AG04450 (cell line): ENCODE measurements around the gene PDXP. TPM values are rescaled to one million over a fixed set of nuclear protein-coding genes. Genes with fewer than 3 reads are reported as not detected.

Experiments used
- CTCF ChIA-PET: fragments of 300-600, 350-600 bp; formaldehyde crosslinking; extraction: SDS; loops from one replicate; lab custom pipeline; 2022; ENCODE audit warnings: antibody characterized with exemption, inconsistent platforms; lab: Charles Lee
- POLR2A ChIA-PET: fragments of 350-600 bp; formaldehyde crosslinking; extraction: SDS; loops from one replicate; lab custom pipeline; 2021; ENCODE audit warnings: antibody characterized with exemption, inconsistent platforms; lab: Yijun Ruan, JAX
- DNase-seq: peaks from one replicate; pipeline ENCODE4 v3.0.0-alpha.2; 2011; ENCODE audit warnings: low read depth, low spot score
- H3K27ac ChIP-seq: one replicate; pipeline ENCODE4 v1.5.1; 2012; ENCODE audit warnings: low read depth, low read length, control low read depth
- H3K27me3 ChIP-seq: one replicate; pipeline ENCODE4 v1.6.0; 2012; ENCODE audit warnings: low read length; ENCODE audit not compliant: control insufficient read depth, insufficient read depth
- H3K4me3 ChIP-seq: 2 replicates; pipeline ENCODE4 v1.5.1; 2011; ENCODE audit warnings: mild to moderate bottlenecking, low read depth, low read length, control low read depth
- H3K9me3 ChIP-seq: 2 replicates; pipeline ENCODE4 v1.5.1; 2012; ENCODE audit warnings: low read length; ENCODE audit not compliant: control insufficient read depth, insufficient read depth
- CTCF ChIP-seq: IDR thresholded peaks from 2 replicates; pipeline ENCODE4 v1.5.1; 2011; ENCODE audit warnings: low read depth, low read length, control low read depth, inconsistent platforms
- polyA plus RNA-seq: library from polyadenylated mRNA; depleted of rRNA; stranded (reverse); fragments of >200 nt; gene quantifications from 2 replicates; pipeline ENCODE4 v1.2.3, GENCODE V29; 2011

The PDXP gene
- polyA plus RNA-seq, 1 experiment, result 11.7 TPM

DNA sequence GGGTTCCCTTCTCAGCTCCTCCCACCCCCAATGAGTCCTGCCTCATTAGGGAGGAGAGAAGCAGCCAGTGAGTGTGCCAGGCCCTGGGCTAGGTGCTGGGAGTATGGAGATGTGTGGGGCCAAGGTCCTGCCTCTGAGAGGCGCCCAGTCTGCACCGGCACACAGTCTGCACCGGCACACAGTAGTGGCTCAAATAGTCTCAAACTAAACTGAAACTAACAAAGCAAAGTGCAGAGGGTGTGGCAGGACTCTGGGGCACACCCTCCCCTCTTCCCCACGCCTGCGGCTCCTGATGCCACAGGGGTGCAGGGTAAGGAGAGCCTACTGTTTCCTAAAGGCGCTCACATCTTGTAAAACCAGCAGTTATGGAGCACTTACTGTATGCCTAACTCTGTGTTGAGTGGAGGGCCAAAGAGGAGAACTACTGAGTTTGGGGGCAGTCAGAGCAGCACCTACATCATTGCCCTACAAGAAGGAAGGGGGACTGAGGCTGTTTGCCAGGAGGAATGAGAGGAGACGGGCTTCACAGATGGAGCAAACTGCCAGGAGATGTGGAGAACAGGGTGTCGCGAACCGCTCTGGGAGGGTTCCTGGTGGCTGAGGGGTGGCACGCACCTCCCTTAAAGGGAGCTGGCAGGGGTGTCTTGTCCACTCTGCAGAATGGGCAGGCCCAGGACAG lies 20.0 kb upstream of the PDXP start:
- no peak overlapping the region for H3K27ac ChIP-seq
- DNase-seq, result no peak
- TF ChIP-seq CTCF, result no peak
- no peaks in the 10 kb centered on the region for H3K9me3 ChIP-seq
- CTCF ChIA-PET, result interaction anchor here (1.4 to 1.5 kb wide), 2 partner anchors 15 to 43 kb away, joined by 3 to 4 read pairs; no protein-coding TSS in a partner anchor
- H3K4me3 ChIP-seq, result peak overlapping the region; percentile 88
- no peaks in the 10 kb centered on the region for H3K27me3 ChIP-seq
- POLR2A ChIA-PET, result no interaction called here

DNA sequence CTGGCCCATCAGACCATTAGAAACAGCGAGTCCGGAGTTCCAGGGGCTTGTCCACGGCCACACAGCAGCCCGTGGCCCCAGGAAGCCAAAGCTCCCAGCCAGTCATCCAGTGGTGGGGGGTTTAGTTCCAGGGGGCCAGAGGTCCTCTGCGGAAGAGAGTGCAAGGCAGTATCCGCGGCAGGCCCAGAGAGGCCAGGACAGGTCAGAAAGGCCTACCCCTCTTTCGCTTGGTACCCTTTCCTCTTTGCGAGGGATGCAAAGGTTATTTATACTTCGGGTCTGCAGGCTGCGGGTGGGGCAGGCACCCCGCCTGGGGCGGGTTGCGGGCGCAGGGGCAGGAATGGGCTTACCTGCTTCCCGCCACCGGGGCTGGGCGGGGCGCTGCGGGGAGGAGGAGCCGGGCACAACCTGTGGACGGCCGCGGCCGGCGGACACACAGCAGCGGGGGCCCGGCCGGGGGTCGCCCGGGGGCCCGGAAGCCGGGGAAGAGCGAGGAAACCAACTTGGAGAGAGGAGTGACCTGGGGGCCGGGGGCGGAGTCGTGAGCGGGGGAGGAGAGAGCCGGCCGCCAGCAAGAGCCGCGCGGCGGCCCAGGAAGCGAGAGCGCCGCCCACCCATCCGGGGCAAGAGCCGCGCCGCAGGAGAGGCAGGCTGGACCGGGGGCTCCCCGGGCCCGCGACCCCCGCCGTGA lies 19.3 kb upstream of the PDXP start, which contains the start of gene SH3BP1:
SH3BP1 (plus strand) TSS at position 600 of the 691 bp plus-strand sequence. CDS start 119 bp downstream, outside the sequence.
- no peak for DNase-seq
- ChIA-PET CTCF (interaction anchor here (0.6 to 1.1 kb wide), 3 partner anchors 15 to 152 kb away, joined by 3 read pairs; partner anchors contain the start of gene NOL12), POLR2A (interaction anchor here (0.6 to 1.1 kb wide), 2 partner anchors 17 to 47 kb away, joined by 3 read pairs; partner anchors contain the start of gene NOL12)
- Histone ChIP-seq H3K4me3 (peak within 1 kb of the TSS; percentile 88), H3K9me3 (no peaks in the 10 kb centered on the region), H3K27ac (peak within 1 kb of the TSS; percentile 31), H3K27me3 (no peaks in the 10 kb centered on the region)
- TF ChIP-seq CTCF, result no peak

DNA sequence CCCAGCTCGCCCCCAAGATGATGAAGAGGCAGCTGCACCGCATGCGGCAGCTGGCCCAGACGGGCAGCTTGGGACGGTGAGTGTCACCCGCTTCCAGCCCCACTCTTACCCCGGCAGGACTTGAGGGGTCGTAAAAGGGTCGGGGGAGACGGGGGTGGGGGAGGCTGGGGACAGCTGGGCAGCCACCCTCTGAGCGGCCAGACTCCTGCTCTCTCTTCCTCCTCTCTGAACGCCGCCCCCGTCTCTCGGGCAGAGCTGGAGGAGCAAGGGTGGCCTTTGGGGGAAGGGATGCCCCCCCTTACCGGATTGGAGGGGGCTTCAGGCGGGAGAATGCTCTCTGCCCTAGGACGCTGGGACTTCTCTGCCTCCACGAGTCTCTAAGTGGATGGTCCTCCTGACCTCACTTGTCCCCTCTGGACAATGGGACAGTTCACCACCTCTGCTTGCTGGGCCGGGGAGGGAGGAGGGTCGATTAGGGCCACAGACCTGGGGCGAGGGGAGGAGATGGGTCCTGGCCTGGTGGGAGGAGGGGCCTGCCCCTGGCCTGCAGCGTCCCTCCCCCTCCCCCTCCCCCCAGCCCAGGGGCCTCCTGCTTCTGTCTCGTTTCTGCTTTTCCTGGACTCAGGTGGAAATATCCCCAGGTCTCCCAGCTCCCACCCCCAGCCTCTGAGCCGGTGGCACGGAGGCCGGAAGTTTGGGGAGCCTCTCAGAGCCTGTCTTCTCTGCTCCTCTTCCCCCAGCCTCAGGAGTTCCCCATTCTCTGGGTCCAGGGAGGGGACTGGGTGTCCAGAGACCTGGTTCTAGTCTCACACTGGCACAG lies 18.5 kb upstream of the PDXP start:
- H3K27ac ChIP-seq, result peak overlapping the region; percentile 31
- peak overlapping the region; percentile 88 for H3K4me3 ChIP-seq
- ChIA-PET CTCF (interaction anchor here (0.6 to 1.1 kb wide), 4 partner anchors 16 to 152 kb away, joined by 3 read pairs; partner anchors contain the start of gene NOL12), POLR2A (interaction anchor here (0.6 to 1.3 kb wide), 4 partner anchors 17 to 180 kb away, joined by 3 to 5 read pairs (median 3); partner anchors contain the start of genes NOL12 and PDXP)
- no peak for DNase-seq
- TF ChIP-seq CTCF, result no peak
- H3K27me3 ChIP-seq, result no peaks in the 10 kb centered on the region
- H3K9me3 ChIP-seq, result no peaks in the 10 kb centered on the region

GRCh38 chr22:37640591-37641560 lies 17.6 kb upstream of the PDXP start:
- no peak for DNase-seq
- Histone ChIP-seq H3K4me3 (peak overlapping the region; percentile 88), H3K27me3 (no peaks in the 10 kb centered on the region), H3K9me3 (no peaks in the 10 kb centered on the region), H3K27ac (peak overlapping the region; percentile 31)
- CTCF ChIA-PET, result interaction anchor here (0.9 to 4.1 kb wide), 4 partner anchors 17 to 42 kb away, joined by 3 to 101 read pairs (median 28); partner anchors contain the start of genes NOL12 and PDXP
- POLR2A ChIA-PET, result interaction anchor here (0.6 to 2.8 kb wide), 4 partner anchors 17 to 179 kb away, joined by 3 to 31 read pairs (median 4); partner anchors contain the start of genes LGALS1 and PDXP
- TF ChIP-seq CTCF, result no peak
